Measurements from ENCODE around the gene PPP1R1C.

Gene PPP1R1C

GRCh38 chr2:181984814-181985631, 630 bp upstream of the PPP1R1C start:
- no peaks in the 10 kb centered on the region for H3K36me3 ChIP-seq (ENCODE audit: control insufficient read depth in 4 of 4, insufficient read depth in 4 of 4, low read length in 3 of 4)
- H3K4me1 ChIP-seq (ENCODE audit: control extremely low read depth in 1 of 4, control insufficient read depth in 4 of 4, insufficient read depth in 4 of 4, low read length in 3 of 4): no peaks in the 10 kb centered on the region
- H3K9me3 ChIP-seq (ENCODE audit: control extremely low read depth in 1 of 5, control insufficient read depth in 4 of 5, insufficient read depth in 2 of 5, low read depth in 1 of 5, low read length in 4 of 5): no peaks in the 10 kb centered on the region
- ChIA-PET CTCF (no interaction called here), POLR2A (no interaction called here)
- no peak for DNase-seq
- 68% methylated on average over 2 of the region's 4 CpGs for WGBS (ENCODE audit: insufficient coverage)
- H3K4me3 ChIP-seq (ENCODE audit: control insufficient read depth in 1 of 7, extremely low read depth in 1 of 7, insufficient read depth in 4 of 7, low read depth in 2 of 7, low read length in 6 of 7): no peak overlapping the region
- no peak overlapping the region for H3K27ac ChIP-seq (ENCODE audit: insufficient read depth in 1 of 2, low read depth in 1 of 2, low read length in 2 of 2, poor library complexity in 1 of 2, severe bottlenecking in 2 of 2)
- no peaks in the 10 kb centered on the region for H3K27me3 ChIP-seq (replicated peaks in 2 of 5; ENCODE audit: control insufficient read depth in 4 of 5, insufficient read depth in 5 of 5, low read length in 4 of 5)

GRCh38 chr2:181988154-181988924, 2.7 kb downstream of the PPP1R1C start:
- ChIA-PET POLR2A (interaction anchor here (0.6 kb wide), 1 partner anchor 181 kb away, joined by 3 read pairs; no protein-coding TSS in a partner anchor), CTCF (interaction anchor here (1.3 kb wide), 1 partner anchor 86 kb away, joined by 3 read pairs; no protein-coding TSS in a partner anchor)
- 100% methylated on average over 2 of the region's 7 CpGs for WGBS (ENCODE audit: insufficient coverage)
- Histone ChIP-seq H3K27ac (ENCODE audit: insufficient read depth in 1 of 2, low read depth in 1 of 2, low read length in 2 of 2, poor library complexity in 1 of 2, severe bottlenecking in 2 of 2) (no peak overlapping the region), H3K4me1 (ENCODE audit: control extremely low read depth in 1 of 4, control insufficient read depth in 4 of 4, insufficient read depth in 4 of 4, low read length in 3 of 4) (peaks cover 0 to 7% (median 0%) of the 10 kb centered on the region in 4 experiments), H3K4me3 (ENCODE audit: control insufficient read depth in 1 of 7, extremely low read depth in 1 of 7, insufficient read depth in 4 of 7, low read depth in 2 of 7, low read length in 6 of 7) (no peak overlapping the region), H3K36me3 (ENCODE audit: control insufficient read depth in 4 of 4, insufficient read depth in 4 of 4, low read length in 3 of 4) (no peaks in the 10 kb centered on the region), H3K9me3 (ENCODE audit: control extremely low read depth in 1 of 5, control insufficient read depth in 4 of 5, insufficient read depth in 2 of 5, low read depth in 1 of 5, low read length in 4 of 5) (no peaks in the 10 kb centered on the region), H3K27me3 (replicated peaks in 2 of 5; ENCODE audit: control insufficient read depth in 4 of 5, insufficient read depth in 5 of 5, low read length in 4 of 5) (no peaks in the 10 kb centered on the region)
- no peak for DNase-seq

- CTCF ChIA-PET: no interaction called here
- H3K4me1 ChIP-seq (ENCODE audit: control extremely low read depth in 1 of 4, control insufficient read depth in 4 of 4, insufficient read depth in 4 of 4, low read length in 3 of 4): peaks cover 0 to 7% (median 0%) of the 10 kb centered on the region in 4 experiments
- no peak for DNase-seq
- POLR2A ChIA-PET: no interaction called here
- H3K36me3 ChIP-seq (ENCODE audit: control insufficient read depth in 4 of 4, insufficient read depth in 4 of 4, low read length in 3 of 4): no peaks in the 10 kb centered on the region
- whole genome bisulfite sequencing (ENCODE audit: insufficient coverage): no CpG with 5 or more reads among the region's 1 CpG
- no peak overlapping the region for H3K4me3 ChIP-seq (ENCODE audit: control insufficient read depth in 1 of 7, extremely low read depth in 1 of 7, insufficient read depth in 4 of 7, low read depth in 2 of 7, low read length in 6 of 7)
- no peaks in the 10 kb centered on the region for H3K27me3 ChIP-seq (replicated peaks in 2 of 5; ENCODE audit: control insufficient read depth in 4 of 5, insufficient read depth in 5 of 5, low read length in 4 of 5)
- H3K27ac ChIP-seq (ENCODE audit: insufficient read depth in 1 of 2, low read depth in 1 of 2, low read length in 2 of 2, poor library complexity in 1 of 2, severe bottlenecking in 2 of 2): no peak overlapping the region
- no peaks in the 10 kb centered on the region for H3K9me3 ChIP-seq (ENCODE audit: control extremely low read depth in 1 of 5, control insufficient read depth in 4 of 5, insufficient read depth in 2 of 5, low read depth in 1 of 5, low read length in 4 of 5)
Measured at GRCh38 chr2:181989099-181989498, 3.4 kb downstream of the PPP1R1C start.

GRCh38 chr2:181991171-181991885, 5.7 kb downstream of the PPP1R1C start:
- 41% methylated on average over 2 of the region's 2 CpGs for WGBS (ENCODE audit: insufficient coverage)
- ChIA-PET CTCF (no interaction called here), POLR2A (no interaction called here)
- Histone ChIP-seq H3K27ac (ENCODE audit: insufficient read depth in 1 of 2, low read depth in 1 of 2, low read length in 2 of 2, poor library complexity in 1 of 2, severe bottlenecking in 2 of 2) (no peak overlapping the region), H3K36me3 (ENCODE audit: control insufficient read depth in 4 of 4, insufficient read depth in 4 of 4, low read length in 3 of 4) (no peaks in the 10 kb centered on the region), H3K4me1 (ENCODE audit: control extremely low read depth in 1 of 4, control insufficient read depth in 4 of 4, insufficient read depth in 4 of 4, low read length in 3 of 4) (peaks cover 0 to 7% (median 0%) of the 10 kb centered on the region in 4 experiments), H3K27me3 (replicated peaks in 2 of 5; ENCODE audit: control insufficient read depth in 4 of 5, insufficient read depth in 5 of 5, low read length in 4 of 5) (no peaks in the 10 kb centered on the region), H3K4me3 (ENCODE audit: control insufficient read depth in 1 of 7, extremely low read depth in 1 of 7, insufficient read depth in 4 of 7, low read depth in 2 of 7, low read length in 6 of 7) (no peak overlapping the region), H3K9me3 (ENCODE audit: control extremely low read depth in 1 of 5, control insufficient read depth in 4 of 5, insufficient read depth in 2 of 5, low read depth in 1 of 5, low read length in 4 of 5) (no peaks in the 10 kb centered on the region)
- peak in 2 of 3 donors; percentile 11 to 23 for DNase-seq

GRCh38 chr2:181992776-181993175, 7.1 kb downstream of the PPP1R1C start:
- H3K4me3 ChIP-seq (ENCODE audit: control insufficient read depth in 1 of 7, extremely low read depth in 1 of 7, insufficient read depth in 4 of 7, low read depth in 2 of 7, low read length in 6 of 7): no peak overlapping the region
- POLR2A ChIA-PET: no interaction called here
- no CpG with 5 or more reads among the region's 3 CpGs for WGBS (ENCODE audit: insufficient coverage)
- no peaks in the 10 kb centered on the region for H3K9me3 ChIP-seq (ENCODE audit: control extremely low read depth in 1 of 5, control insufficient read depth in 4 of 5, insufficient read depth in 2 of 5, low read depth in 1 of 5, low read length in 4 of 5)
- CTCF ChIA-PET: no interaction called here
- no peaks in the 10 kb centered on the region for H3K27me3 ChIP-seq (replicated peaks in 2 of 5; ENCODE audit: control insufficient read depth in 4 of 5, insufficient read depth in 5 of 5, low read length in 4 of 5)
- peaks cover 0 to 7% (median under 1%) of the 10 kb centered on the region in 4 experiments for H3K4me1 ChIP-seq (ENCODE audit: control extremely low read depth in 1 of 4, control insufficient read depth in 4 of 4, insufficient read depth in 4 of 4, low read length in 3 of 4)
- H3K27ac ChIP-seq (ENCODE audit: insufficient read depth in 1 of 2, low read depth in 1 of 2, low read length in 2 of 2, poor library complexity in 1 of 2, severe bottlenecking in 2 of 2): no peak overlapping the region
- no peaks in the 10 kb centered on the region for H3K36me3 ChIP-seq (ENCODE audit: control insufficient read depth in 4 of 4, insufficient read depth in 4 of 4, low read length in 3 of 4)
- no peak for DNase-seq

- no CpG with 5 or more reads among the region's 1 CpG for WGBS (ENCODE audit: insufficient coverage)
- CTCF ChIA-PET: interaction anchor here (0.7 kb wide), 1 partner anchor 43 kb away, joined by 3 read pairs; no protein-coding TSS in a partner anchor
- H3K27ac ChIP-seq (ENCODE audit: insufficient read depth in 1 of 2, low read depth in 1 of 2, low read length in 2 of 2, poor library complexity in 1 of 2, severe bottlenecking in 2 of 2): no peak overlapping the region
- no peaks in the 10 kb centered on the region for H3K27me3 ChIP-seq (replicated peaks in 2 of 5; ENCODE audit: control insufficient read depth in 4 of 5, insufficient read depth in 5 of 5, low read length in 4 of 5)
- no peaks in the 10 kb centered on the region for H3K36me3 ChIP-seq (ENCODE audit: control insufficient read depth in 4 of 4, insufficient read depth in 4 of 4, low read length in 3 of 4)
- no peaks in the 10 kb centered on the region for H3K9me3 ChIP-seq (ENCODE audit: control extremely low read depth in 1 of 5, control insufficient read depth in 4 of 5, insufficient read depth in 2 of 5, low read depth in 1 of 5, low read length in 4 of 5)
- H3K4me3 ChIP-seq (ENCODE audit: control insufficient read depth in 1 of 7, extremely low read depth in 1 of 7, insufficient read depth in 4 of 7, low read depth in 2 of 7, low read length in 6 of 7): no peak overlapping the region
- DNase-seq: no peak
- POLR2A ChIA-PET: no interaction called here
- H3K4me1 ChIP-seq (ENCODE audit: control extremely low read depth in 1 of 4, control insufficient read depth in 4 of 4, insufficient read depth in 4 of 4, low read length in 3 of 4): peaks cover 2 to 12% (median 6%) of the 10 kb centered on the region in 4 experiments
Measured at GRCh38 chr2:181995289-181995688, 9.6 kb downstream of the PPP1R1C start.
